Activated CD8-positive, alpha-beta memory T cell treated with anti-CD3 and anti-CD28 coated beads, Interleukin-2, amount 50 U/mL, for 24 hours (primary cell): Measurements from ENCODE around the gene LRIG2.
"Not testable (repeated sequence)": the region's sequence is repeated elsewhere in the genome, so short reads cannot be mapped to it uniquely, and the experiment has no call there.

Experiments
- DNase-seq: peaks from one replicate; pipeline ENCODE4 v3.0.0-alpha.2; 2020; ENCODE audit errors: extremely low read depth

LRIG2 gene

DNA sequence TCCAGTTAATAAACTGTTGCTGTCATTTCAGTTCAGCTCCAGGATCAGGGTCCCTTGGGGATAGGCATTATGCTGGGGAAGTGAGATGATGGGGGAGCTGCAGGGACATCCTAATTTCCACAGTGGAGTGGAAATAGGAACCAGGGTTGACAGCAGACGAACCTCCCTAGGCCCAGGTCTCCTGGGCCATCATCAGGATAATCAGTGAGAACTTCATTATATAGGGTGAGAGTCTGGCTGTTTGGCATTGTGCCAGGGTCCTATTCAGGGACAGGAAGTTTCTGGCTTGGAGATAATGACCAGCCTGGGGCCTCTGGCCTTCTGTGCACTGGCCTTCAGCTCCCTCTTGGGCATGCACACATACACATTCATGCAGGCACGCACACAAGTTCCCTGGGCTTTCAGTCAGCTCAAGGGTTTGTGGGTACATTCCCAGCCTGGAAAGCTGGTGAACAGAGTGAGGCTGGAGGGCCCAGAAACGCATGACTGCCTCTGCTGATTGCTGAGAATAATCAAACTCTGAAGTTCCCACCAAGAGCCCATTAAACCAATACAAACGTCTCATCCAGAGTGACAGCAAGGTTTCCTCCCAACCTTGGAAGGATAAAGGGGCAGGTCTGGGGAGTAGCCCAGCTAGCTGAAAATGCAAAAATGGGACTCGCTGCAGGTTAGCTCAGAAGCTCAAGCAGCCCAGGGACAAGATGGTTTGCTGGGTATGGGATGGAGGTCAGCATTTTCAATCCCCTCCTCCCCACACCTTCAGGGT lies 13.9 kb upstream of the LRIG2 start:
- no peak for DNase-seq

DNA sequence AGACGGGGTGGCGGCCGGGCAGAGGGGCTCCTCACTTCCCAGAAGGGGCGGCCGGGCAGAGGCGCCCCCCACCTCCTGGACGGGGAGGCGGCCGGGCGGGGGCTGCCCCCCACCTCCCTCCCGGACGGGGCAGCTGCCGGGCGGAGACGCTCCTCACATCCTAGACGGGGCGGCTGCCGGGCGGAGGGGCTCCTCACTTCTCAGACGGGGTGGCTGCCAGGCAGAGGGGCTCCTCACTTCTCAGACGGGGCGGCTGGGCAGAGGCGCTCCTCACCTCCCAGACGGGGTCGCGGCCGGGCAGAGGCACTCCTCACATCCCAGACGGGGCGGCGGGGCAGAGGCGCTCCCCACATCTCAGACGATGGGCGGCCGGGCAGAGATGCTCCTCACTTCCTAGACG lies 9.5 kb upstream of the LRIG2 start:
- not testable (repeated sequence) for DNase-seq

DNA sequence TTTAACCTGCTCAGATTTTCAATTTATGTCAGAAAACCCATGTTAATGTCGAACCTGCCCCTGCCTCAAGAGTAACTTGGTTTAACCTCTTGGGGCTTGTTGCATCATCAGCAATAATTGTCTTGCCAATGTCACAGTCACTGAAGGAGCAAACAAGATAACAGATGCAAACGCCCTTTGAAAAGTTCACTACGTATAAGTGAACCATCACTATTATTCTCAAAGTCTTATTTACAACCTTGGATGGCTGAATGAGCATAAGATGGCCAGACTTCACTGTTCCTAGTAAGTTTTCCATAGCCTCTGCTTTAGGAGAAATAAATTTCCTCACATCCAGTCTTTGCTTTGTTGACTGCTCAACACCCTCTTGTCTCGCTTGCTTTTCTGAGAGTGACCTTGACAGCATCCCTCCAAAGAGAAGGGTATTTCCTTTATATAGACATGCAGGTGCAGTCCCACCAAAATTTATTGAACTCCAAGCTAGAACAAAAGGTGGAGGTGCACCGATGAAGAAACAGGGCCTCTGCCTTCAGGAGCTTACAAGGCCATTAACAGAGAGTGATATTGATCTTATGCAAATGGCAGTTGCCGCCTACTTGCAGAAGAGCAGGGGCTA lies 749 bp upstream of the LRIG2 start:
- no peak for DNase-seq

DNA sequence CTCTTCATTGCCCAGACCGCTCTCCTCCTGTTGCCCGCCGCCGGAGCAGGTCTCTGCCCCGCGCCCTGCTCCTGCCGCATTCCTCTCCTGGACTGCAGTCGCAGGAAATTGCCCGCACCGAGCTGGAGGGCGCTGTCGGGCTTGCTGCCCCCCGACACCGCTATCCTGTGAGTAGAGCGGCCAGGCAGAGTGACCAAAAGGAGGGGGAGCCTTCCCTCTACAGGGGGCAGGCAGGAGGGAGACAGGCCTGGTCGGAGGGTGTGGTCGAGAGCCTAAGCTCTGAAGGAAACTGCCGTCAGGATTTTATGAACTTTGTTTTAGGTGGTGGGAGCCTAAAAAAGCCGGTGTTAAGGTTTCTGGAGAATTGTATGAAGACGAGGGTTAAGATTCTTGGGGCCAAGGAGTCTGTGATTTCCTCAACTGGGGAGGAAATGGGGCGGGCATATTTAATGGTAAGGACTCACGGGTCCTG lies 517 bp downstream of the LRIG2 start:
- no peak for DNase-seq

DNA sequence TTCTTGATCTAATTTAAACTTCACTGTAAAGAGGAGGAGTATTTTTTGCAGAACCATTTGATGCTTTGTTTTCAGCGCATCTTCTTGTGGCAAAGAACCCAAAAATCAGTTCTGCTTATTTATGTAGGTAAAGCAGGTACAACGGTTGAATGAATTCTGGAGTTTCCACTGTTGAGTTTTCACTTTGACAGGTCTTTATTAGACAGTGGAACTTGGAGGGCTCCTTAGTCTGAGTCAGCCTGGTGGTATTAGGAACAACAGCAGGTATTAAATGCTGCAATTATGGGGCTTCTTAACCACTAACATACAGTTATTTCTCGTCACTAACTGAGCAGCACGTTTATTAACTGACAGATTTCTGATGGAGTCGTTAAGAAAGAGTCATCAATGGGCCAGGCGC lies 1.2 kb downstream of the LRIG2 start:
- no peak for DNase-seq

DNA sequence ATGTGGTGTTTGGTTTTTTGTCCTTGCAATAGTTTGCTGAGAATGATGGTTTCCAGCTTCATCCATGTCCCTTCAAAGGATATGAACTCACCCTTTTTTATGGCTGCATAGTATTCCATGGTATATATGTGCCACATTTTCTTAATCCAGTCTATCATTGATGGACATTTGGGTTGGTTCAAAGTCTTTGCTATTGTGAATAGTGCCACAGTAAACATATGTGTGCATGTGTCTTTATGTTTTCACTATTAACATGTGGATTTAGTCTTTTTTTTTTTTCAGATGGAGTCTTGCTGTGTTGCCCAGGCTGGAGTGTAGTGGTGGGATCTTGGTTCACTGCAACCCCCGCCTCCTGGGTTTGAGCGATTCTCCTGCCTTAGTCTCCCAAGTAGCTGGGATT lies 5.0 kb downstream of the LRIG2 start:
- not testable (repeated sequence) for DNase-seq

DNA sequence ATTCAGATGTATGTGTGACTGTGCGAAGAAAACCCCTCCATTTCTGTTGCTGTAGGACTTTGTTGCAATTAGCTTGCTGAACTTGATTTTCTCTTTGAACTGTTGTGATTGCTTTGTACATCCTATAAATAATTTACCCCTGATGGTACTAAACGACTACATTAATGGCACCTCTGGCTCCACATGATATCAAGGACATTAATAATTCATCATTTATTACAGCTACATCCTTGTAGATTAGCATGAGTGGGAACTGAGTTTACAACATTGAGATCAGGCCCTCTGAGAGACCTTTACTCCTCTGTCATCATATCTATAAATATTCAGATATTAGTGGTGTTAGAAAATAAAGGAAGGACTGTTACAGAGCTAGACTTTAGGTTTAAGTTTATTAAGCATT lies 13.5 kb downstream of the LRIG2 start:
- no peak for DNase-seq

DNA sequence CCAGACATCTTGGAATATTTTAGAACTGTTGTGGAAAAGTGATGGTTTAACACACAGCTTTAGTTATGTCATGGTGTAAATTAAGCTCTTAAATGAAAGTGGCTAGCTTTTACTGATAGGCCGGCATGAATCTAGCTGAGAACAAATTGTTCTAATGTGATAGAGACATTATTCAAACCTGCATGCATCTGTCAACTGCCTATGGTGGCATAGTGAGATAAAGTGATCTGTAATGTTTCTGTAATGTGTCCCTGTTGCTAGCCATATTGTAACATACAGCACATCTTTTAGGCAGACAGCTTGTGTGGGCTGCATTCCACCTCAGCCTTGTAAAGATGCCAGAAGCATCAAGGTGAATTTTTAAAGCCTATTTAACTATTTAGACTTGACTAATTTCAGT lies 16.0 kb downstream of the LRIG2 start:
- DNase-seq, result no peak

DNA sequence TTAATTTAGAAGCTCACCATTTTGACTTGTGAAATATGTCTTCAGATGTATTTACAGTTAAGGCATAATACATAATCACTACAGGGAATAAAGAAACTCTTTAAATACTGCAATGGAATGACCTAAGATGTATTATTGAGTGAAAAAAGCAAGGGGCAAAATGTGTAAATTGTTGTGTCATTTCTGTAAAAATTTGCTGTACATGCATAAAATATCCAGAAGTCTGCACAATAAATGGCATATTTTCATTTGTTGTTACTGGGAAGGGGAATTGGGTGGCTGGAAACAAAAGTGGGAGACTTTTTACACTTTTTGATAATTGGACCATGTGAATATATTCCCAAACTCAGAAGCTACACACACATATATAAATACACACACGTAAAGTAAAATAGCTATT lies 17.1 kb downstream of the LRIG2 start:
- no peak for DNase-seq

DNA sequence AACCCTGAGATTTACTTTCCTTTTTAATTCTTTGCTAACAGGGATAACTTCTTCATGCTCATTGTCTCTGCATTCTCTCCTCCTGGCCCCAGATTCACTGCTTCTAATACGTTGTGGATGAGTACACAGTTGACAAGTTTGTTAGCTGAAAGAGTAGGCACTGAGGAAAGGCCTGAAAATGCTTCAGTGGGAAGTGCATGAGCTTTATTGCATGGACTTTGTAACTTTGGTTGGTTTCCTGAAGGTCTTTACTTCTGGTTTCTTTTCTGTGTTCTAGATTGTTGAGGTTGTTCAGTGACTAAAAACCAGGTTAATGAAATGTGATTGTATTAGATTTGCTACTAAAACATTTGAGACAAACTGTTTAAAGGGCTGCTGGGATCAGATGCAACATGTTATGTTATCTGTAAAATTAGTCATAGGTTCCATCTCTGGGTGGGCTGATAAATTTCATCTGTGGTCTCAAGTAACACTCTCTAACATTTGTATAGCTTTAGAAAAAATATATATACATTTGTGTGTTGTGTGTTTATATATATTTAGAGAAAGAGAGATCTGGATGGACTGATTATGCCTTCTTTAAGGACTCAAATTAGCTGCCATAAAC lies 19.1 kb downstream of the LRIG2 start:
- DNase-seq, result no peak

DNA sequence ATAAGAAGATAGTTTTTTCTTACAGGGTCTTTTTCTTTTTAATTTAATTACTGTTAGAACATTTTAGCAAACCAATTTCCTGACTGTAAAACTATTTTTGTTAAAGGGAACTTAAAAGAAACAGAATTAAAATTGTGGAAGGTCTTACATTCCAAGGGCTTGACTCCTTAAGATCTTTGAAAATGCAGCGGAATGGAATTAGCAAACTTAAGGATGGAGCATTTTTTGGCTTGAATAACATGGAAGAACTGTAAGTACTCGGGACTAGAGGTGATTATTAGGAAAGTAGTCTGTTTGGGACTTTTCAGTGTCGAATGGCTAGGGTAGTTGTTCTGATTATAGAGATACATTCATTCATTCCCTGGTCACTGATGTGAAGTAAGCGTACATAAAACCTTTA lies 21.5 kb downstream of the LRIG2 start:
- no peak for DNase-seq

DNA sequence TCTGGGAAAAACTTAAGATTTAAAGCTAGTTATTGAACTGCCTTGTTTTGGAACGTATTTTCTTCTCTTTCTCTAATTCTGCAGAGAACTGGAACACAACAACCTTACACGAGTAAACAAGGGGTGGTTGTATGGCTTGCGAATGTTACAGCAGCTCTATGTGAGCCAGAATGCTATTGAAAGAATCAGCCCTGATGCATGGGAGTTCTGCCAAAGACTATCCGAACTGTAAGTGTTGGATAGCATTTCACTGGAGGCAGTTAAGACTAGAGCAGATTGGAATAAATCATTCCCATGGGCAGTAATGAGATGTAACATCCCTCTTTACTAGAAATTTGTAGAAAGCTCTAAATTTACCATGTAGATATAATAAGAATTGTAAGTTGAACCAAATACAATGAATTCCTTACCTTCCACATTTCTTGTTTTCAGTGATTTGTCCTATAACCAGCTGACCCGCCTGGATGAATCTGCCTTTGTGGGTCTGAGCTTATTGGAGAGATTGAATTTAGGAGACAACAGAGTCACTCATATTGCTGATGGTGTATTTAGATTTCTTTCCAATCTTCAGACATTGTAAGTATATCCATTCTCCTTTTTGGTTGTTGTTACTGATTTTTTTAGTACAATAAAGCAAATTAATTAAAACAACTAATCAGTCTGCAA lies 22.9 kb downstream of the LRIG2 start:
- no peak for DNase-seq

DNA sequence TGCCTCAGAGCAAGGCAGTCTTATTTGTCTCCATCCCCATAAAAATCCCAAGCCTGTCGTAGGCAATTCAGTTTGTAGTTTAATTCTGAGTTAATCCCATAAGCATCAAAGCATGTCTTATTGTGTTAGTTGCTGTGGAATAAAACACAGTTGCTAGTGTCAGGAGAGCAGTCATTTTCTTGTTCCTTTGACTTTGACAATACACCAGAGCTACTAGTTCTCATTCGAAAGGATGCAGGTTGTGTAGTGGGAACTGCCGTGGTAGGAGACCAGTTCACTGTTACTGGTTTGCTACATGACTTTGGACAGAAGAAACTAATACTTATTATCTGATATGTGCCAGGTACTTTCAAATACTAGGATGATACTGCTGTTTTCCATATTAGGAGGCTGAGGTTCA lies 23.5 kb downstream of the LRIG2 start:
- no peak for DNase-seq

DNA sequence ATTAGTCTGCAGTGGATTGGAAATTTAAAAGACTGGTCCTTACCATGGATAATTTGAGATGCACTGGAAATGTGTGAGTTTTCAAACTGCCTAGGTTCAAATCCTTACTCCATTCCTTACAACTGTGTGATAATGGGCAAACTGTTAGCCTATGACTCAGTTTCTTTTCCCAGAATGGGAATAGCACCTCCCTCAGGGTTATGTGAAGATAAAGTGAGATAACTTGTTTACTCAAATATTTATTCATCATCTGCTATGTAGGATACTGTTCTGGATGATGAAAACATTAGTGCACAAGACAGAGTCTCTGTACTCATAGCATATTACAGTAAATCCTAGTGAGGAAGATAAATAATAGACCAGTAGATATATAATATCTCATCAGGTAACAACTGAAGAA lies 28.6 kb downstream of the LRIG2 start:
- DNase-seq, result no peak

DNA sequence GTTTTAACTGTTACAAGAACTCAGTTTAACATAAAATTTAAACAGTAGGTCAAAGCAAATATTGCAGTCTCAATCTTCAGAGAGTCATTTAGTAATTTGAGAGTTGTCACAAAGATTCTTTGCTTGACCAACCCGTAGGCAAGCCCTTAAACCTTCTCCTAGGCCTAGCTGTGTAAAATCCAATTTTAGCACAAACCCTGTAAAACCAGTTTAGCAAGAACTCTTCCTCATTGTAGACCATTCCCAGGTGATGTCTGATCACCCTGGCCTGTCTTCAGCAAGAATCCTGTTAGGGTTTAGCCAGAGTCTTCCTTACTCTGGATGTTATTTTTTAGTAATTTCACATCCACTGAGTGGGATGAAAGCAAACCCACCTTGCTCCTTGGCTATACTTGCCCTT lies 30.1 kb downstream of the LRIG2 start:
- DNase-seq, result no peak

DNA sequence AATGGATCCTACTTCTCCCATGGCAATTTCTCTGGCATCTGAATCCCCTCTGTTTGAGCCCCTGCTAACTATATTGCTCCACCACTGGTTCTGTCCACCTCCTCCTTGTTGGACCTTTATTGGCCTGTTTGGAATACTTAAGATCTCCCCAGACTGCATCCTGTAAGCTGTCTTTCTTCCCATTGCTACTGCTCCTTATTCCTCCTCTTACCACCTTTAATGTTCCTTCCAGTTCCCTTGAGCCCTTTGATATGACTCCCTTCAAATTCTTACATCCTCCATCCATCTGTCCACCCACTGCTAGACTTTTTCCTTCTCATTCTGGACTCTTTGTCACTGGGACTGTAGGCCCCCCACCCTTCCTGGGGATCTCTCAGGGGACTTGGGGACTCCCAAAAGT lies 31.0 kb downstream of the LRIG2 start:
- no peak for DNase-seq

DNA sequence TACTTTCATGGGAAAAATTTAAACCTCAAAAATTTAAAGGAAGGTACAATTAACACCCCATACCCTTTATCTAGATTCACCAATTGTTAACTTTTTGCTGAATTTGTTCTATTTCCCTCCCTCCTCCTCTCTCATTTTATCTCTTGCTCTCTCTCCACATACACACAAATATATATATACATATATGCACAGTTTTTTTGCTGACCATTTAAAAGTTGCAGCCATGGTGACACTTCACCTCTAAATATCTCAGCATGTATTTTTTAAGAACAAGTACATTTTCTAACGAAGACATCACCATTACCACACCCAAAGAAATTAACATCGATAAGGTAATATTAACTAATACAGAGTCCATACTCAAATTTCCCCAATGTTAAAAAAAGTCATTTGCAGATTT lies 33.9 kb downstream of the LRIG2 start:
- DNase-seq, result no peak

DNA sequence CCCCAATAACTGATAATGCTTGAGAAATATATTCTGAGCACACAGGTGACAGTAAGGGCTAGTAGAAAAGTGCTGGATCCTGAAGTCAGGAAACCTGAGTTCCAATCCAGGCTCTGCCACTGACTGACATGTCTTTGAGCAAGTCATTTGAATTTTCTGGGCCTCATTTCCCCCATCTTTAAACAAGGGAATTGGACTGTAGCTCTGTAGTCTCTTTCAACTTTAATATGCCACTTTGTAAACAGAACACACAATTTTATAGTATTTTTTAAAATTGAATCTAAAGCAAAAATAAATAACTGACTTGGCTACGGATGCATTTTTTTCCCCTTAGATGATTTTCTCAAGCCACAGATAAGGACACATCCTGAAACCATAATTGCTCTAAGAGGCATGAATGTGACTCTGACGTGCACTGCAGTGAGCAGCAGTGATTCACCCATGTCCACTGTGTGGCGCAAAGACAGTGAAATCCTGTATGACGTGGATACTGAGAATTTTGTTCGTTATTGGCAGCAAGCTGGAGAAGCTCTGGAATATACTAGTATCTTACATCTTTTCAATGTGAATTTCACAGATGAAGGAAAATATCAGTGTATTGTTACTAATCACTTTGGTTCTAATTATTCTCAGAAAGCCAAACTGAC lies 37.0 kb downstream of the LRIG2 start:
- DNase-seq, result no peak

DNA sequence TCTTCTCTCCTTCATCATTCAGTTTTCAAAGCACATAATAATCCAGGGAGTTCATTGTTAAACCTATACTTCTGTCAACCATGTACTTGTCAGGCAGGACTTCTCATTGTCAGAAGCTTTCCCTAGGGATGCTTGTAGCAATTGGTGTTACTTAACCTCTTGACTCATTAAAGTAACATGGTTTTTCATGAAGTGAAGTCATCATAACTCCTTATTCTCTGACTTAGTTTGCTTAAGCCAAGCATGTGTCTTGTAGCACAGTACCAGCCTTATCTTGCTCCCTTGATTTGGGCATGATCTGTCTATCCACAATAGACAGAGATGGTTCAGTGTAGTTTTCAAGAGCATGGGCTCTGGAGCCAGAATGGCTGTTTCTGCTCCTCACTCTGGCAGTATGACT lies 45.3 kb downstream of the LRIG2 start:
- DNase-seq, result no peak

DNA sequence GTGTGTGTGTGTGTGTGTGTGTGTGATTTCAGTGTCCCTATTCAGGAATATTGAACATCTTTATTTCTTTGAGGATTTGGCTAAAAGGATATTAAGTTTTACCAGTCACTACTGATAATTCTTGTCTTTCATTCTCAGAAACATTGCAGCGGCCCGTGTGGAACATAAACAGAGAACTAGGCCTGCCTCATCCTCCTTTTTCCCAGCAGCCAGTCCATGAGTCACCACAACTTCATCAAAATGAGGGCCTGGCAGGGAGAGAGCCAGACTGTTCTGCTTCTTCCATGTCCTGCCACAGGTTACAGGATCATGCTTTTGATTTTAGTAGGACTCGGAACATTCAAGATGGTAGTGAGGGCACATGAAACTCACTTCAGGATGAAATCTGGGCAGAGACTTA lies 50.7 kb downstream of the LRIG2 start:
- no peak for DNase-seq

DNA sequence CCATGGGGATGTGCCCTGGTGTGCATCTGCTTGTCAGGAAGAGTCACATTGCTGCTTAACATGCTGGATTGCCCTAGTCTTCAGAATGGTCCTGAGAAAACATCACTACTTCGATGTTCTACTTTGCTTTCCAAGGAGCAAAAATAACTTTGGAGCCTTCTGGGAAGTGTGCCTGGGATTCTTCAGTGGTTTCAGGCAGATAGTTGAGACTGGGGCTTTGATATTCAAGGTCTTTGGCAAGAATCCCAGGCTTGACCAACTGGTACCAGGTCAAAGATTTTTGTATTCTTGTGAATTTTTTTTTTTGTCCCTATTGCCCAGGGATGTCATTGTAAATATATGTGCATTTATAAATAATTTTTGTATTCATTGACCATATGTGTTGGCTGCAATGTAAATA lies 51.4 kb downstream of the LRIG2 start:
- no peak for DNase-seq

DNA sequence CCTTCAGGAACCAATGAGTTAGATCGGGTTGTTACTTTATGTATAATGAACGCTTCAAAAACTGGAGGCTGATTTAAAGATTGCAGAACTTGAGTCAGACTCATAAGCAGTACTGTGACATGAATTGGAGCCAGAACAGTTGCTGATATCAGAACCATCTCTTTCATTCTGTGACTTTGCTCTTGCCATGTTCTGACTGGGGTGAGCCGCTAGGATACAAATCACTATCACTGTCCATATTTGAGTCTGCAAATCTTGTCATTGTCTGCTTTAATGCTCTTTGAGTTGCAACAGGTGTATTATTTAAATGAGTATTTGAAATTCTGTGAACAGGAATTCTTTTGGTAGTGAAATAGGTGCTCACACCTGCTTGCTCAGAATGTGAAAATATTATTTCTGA lies 52.5 kb downstream of the LRIG2 start:
- DNase-seq, result no peak
